Aorta (tissue), 5 donors: ENCODE data around the gene PSG2. TPM values are rescaled to one million over a fixed set of nuclear protein-coding genes. Genes with fewer than 3 reads are reported as not detected.
"Not testable (repeated sequence)": the region's sequence is repeated elsewhere in the genome, so short reads cannot be mapped to it uniquely, and the experiment has no call there.

Experiments
- ATAC-seq: fragments of 200-7000 bp; cut with Tn5 transposase; one replicate; pipeline ENCODE4 v1.9.1; 2022; ENCODE audit warnings: moderate library complexity; ENCODE audit not compliant: low FRiP score
- DNase-seq, 2 donors: peaks; one replicate each; pipeline ENCODE4 v3.0.0-alpha.2; 2020
- H3K27ac ChIP-seq, 2 donors: one replicate each; pipeline ENCODE4 v1.5.1; 2013; ENCODE audit warnings: low read length in 2 of 2, mild to moderate bottlenecking in 2 of 2, moderate library complexity in 2 of 2, control low read depth in 1 of 2, inconsistent platforms in 1 of 2, low read depth in 1 of 2
- H3K27me3 ChIP-seq, 2 donors: one replicate each; pipeline ENCODE4 v1.6.1; 2013; ENCODE audit warnings: control low read depth in 1 of 2, low read length in 1 of 2, mild to moderate bottlenecking in 1 of 2, moderate library complexity in 1 of 2; ENCODE audit not compliant: insufficient read depth in 2 of 2, control insufficient read depth in 1 of 2
- H3K36me3 ChIP-seq, 2 donors: one replicate each; pipeline ENCODE4 v1.6.1; 2013; ENCODE audit warnings: control low read depth in 1 of 2, low read length in 1 of 2, mild to moderate bottlenecking in 1 of 2; ENCODE audit not compliant: insufficient read depth in 2 of 2, control insufficient read depth in 1 of 2
- H3K4me1 ChIP-seq, 2 donors: one replicate each; pipeline ENCODE4 v1.6.1; 2013; ENCODE audit warnings: low read length in 2 of 2, control low read depth in 1 of 2, mild to moderate bottlenecking in 1 of 2, moderate library complexity in 1 of 2; ENCODE audit not compliant: insufficient read depth in 2 of 2, control insufficient read depth in 1 of 2
- H3K4me3 ChIP-seq, 2 donors: one replicate each; pipeline ENCODE4 v1.5.1; 2013; ENCODE audit warnings: low read length in 2 of 2, control low read depth in 1 of 2, mild to moderate bottlenecking in 1 of 2
- H3K9me3 ChIP-seq: one replicate; pipeline ENCODE4 v1.6.1; 2013; ENCODE audit warnings: mild to moderate bottlenecking, low read length; ENCODE audit not compliant: control insufficient read depth
- WGBS, 2 donors: extraction: QIAGEN DNeasy Blood & Tissue Kit; methylation state at CpG; one replicate each; pipeline ENCODE4 v1.1.7; 2013; 5-methylcytosine and 5-hydroxymethylcytosine counted together
- intact Hi-C, 2 donors: fragments of 100-400 bp; cut with DNase I; formaldehyde crosslinking; loops; one replicate each; pipeline versions ENCODE4 v1.14.2 to v1.15.0; 2022
- long read RNA-seq, 2 donors: library from polyadenylated mRNA; unstranded; transcript quantifications; one replicate each; pipeline ENCODE4 v2.0.0, GENCODE V29; 2020 to 2021
- polyA plus RNA-seq, 2 donors: library from polyadenylated mRNA; stranded (reverse); fragments of 200-250 nt; gene quantifications; one replicate each; pipeline ENCODE4 v1.2.3, GENCODE V29; 2013
- total RNA-seq, 2 donors: library from RNA; stranded (reverse); fragmentation: NEBNext Ultra II Directional; extraction: Animal tissue kit (Norgen Biotek cat#: 25700); gene quantifications; one replicate each; pipeline ENCODE4 v1.2.1, GENCODE V29; 2021
- donor health status: healthy with polysubstance abuse.
- donor health status: Bipolar disorder and iron deficiency.
- donor health status: DM: no; HTN: no; CAD: no.
- donor health status: DM: no; HTN: no; CAD: no.
- donor health status: DM: yes; HTN: yes; CAD: no.

The PSG2 gene
- total RNA-seq (not detected), polyA plus RNA-seq (not detected)
- long read RNA-seq, donor 1, result 0 reads
- long read RNA-seq, donor 2, result 0 reads

DNA sequence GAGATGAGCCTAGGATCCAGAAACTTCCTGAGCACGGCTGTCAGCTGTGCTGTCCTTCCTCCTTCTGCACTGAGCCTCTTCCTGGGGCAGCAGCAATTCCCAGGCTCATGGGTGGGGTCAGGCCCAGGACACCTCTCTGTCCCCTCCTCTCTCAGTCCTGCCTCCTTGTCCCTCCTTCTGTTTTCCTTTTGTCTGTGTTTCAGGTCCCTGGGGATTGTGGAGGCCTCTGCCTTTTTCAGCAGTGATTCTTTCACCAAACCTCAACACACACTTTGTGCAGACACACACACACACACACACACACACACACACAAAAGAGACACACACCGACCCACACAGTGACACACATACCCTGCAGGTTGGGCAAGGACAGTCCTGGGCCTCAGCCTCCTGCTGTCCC is at the start of gene PSG2:
Gene PSG2 (minus strand): TSS at position 101 of the 400 bp plus-strand sequence. CDS start 132 bp downstream, outside the sequence.
- 49 to 71% methylated on average over 2 of the region's 2 CpGs for whole genome bisulfite sequencing, 2 donors
- H3K36me3 ChIP-seq, H3K4me1 ChIP-seq, DNase-seq, intact Hi-C loops, H3K27ac ChIP-seq, H3K4me3 ChIP-seq, H3K27me3 ChIP-seq, ATAC-seq, H3K9me3 ChIP-seq: not testable (repeated sequence)

DNA sequence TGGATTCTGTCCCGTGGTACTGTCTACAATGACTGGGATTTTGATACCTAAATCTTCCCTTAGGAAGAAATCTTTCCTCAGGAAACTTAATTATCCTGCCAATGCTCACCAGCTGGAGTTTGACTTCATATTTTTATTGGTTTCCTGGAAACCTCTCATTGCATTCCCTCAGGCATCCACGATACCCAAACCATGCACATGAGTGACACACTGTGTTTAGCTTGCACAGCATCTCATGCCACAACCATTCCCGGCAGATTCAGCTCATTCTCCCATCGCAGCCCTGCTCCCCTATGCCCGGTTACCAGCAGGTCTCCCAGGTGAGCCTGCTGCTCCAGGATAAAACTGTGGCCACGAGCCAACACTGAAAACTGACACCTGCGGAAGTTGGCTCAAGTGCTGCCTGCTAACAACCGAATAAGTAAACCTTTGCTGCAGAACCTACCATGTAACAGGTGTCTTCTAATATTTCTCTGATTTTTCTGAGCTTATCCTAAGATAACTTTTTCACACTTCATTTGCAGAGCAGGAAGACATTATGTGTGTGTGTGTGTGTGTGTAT is 48.9 kb upstream of the PSG2 start:
- H3K9me3 ChIP-seq, DNase-seq, H3K27ac ChIP-seq, ATAC-seq, H3K4me1 ChIP-seq, intact Hi-C loops, H3K36me3 ChIP-seq, H3K4me3 ChIP-seq, H3K27me3 ChIP-seq: not testable (repeated sequence)
- WGBS, 2 donors, result 70 to 74% methylated on average over 8 of the region's 8 CpGs

DNA sequence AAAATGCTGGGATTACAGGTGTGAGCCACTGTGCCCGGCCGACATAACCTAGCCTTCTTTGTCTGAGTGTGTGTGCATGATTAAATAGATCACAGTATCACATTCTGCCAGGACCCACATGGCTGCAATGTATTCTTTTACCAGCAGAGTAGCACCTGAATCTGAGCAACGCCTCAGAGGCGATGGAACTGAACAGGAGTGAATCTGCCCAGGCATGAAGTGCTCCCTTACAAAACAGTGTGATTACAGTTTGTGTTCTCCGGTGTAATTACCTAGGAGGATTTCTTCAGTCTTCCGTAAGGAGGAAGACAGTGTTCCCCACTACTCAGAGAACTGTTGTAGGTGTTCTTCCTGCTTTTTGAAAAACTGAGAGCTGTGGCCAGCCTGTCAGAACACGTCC is 46.7 kb upstream of the PSG2 start:
- H3K4me3 ChIP-seq, H3K4me1 ChIP-seq, intact Hi-C loops, ATAC-seq, DNase-seq, H3K9me3 ChIP-seq, H3K36me3 ChIP-seq, H3K27ac ChIP-seq, H3K27me3 ChIP-seq: not testable (repeated sequence)
- WGBS, 2 donors, result 73 to 77% methylated on average over 7 of the region's 7 CpGs

DNA sequence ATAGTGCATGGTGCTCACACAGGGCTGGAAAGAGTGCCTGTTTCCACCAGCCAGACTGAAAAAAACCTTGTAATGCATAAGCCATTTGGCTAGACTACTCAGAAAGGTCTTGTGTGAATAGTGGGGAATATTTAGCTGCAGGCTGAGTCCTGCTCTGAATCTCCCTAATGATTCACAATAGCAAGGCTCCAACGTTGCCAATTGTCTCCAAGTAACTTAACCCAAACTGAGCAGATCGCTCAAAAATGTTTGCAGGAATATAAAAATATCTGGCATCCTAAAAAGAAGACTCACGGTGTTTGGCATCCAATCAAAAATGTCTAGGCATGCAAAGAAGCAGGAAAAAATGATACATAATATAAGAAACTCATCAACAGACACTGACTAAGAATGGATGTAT is 44.8 kb upstream of the PSG2 start:
- H3K9me3 ChIP-seq, H3K36me3 ChIP-seq, DNase-seq, H3K27me3 ChIP-seq, intact Hi-C loops, H3K27ac ChIP-seq, ATAC-seq, H3K4me1 ChIP-seq, H3K4me3 ChIP-seq: not testable (repeated sequence)
- WGBS, 2 donors, result 57% methylated on average over 3 of the region's 3 CpGs

DNA sequence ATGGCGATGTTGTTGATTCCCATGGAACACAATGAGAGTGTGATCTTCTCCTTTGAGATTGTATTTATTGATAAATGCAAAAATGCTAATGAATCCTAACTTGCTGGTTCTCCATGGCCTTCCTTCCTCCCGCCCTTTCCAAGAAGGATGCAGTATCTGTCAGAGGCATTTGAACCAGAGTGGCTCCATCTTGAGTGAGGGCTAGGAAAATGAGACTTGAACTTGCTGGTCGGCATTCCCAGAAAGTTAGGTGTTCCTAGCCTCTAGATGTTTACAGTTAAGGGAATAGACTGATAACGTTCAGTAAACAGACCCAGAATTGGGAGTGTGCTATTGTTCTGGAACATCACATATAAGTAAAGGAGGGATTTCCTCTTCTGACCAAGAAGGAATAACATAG is 44.2 kb upstream of the PSG2 start:
- no peaks in the 10 kb centered on the region for H3K27me3 ChIP-seq
- WGBS, 2 donors, result 73 to 75% methylated on average over 4 of the region's 4 CpGs
- no peak for ATAC-seq
- H3K4me3 ChIP-seq, result no peak overlapping the region
- no peak overlapping the region for H3K27ac ChIP-seq
- intact Hi-C loops, result no loop called here
- no peaks in the 10 kb centered on the region for H3K4me1 ChIP-seq
- H3K9me3 ChIP-seq, result no peaks in the 10 kb centered on the region
- no peaks in the 10 kb centered on the region for H3K36me3 ChIP-seq
- DNase-seq, result no peak

- intact Hi-C loops, result no loop called here
Measured at GRCh38 chr19:43124360-43124759, 41.9 kb upstream of the PSG2 start.

DNA sequence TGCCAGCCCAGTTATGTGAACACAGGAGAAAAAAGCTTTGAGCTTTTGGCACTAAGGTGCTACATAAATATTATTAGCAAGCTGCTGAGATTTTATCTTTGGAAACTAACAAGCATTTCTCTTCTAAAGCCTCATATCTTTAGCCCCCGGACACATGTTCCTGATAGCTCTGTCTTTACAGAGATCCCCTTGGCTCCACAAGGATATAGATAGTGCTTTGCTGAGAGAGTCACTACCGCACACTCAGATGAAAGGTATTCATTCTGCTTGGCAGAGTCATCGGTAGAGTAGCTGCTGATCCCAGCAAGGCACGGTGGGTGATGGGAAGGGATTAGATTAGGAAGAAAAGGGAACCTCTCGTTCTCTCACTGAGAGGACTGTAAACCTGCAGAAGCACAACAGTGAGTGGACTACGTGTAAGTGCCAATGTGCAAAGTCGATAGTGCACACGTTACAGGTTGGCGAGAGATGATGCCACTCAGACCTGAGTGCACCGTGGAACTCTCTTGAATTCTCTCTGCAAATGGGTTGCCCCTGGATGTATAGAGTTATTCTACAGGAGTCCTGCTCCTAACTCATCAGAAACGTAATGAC is 38.0 kb upstream of the PSG2 start:
- intact Hi-C loops, H3K36me3 ChIP-seq, H3K9me3 ChIP-seq, DNase-seq, H3K4me3 ChIP-seq, H3K4me1 ChIP-seq, H3K27ac ChIP-seq, ATAC-seq, H3K27me3 ChIP-seq: not testable (repeated sequence)
- 73 to 82% methylated on average over 11 of the region's 11 CpGs for WGBS, 2 donors

More at GRCh38 chr19:43124360-43124759, 41.9 kb upstream of the PSG2 start:
- Histone ChIP-seq H3K27ac (no peak overlapping the region), H3K27me3 (no peaks in the 10 kb centered on the region), H3K9me3 (no peaks in the 10 kb centered on the region), H3K4me1 (no peaks in the 10 kb centered on the region), H3K36me3 (no peaks in the 10 kb centered on the region), H3K4me3 (no peak overlapping the region)
- DNase-seq (no peak), ATAC-seq (no peak)
- WGBS, 2 donors, result 60 to 64% methylated on average over 2 of the region's 2 CpGs

DNA sequence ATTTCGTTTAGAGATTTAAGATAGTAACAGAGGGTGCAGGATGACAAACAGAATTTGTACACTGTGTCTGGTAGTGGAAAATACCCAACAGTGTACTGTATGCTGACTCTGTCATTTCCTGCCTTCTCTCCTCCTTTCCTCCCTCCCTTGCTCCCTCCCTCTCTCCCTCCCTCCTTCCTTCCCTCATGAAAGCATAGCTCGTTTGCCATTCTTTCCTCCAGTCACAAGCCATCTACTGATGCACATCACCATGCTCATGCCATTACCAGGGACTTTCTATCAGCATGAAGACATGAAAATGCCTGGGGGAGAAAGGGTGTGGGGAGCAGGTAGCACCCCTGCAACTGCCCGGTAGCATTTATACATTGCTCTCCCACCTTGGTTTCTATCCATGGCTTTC is 37.0 kb upstream of the PSG2 start:
- intact Hi-C loops, H3K27ac ChIP-seq, H3K36me3 ChIP-seq, H3K4me1 ChIP-seq, H3K4me3 ChIP-seq, DNase-seq, ATAC-seq, H3K27me3 ChIP-seq, H3K9me3 ChIP-seq: not testable (repeated sequence)
- WGBS, 2 donors, result 64 to 74% methylated on average over 2 to 3 of the region's 3 CpGs

- H3K4me1 ChIP-seq, H3K9me3 ChIP-seq, H3K27ac ChIP-seq, H3K27me3 ChIP-seq, H3K36me3 ChIP-seq, DNase-seq, ATAC-seq, H3K4me3 ChIP-seq, intact Hi-C loops: not testable (repeated sequence)
- 73 to 83% methylated on average over 3 of the region's 3 CpGs for WGBS, 2 donors
Measured at GRCh38 chr19:43116421-43116820, 33.9 kb upstream of the PSG2 start.
